Activated CD4-positive, CD25-positive, alpha-beta regulatory T cell treated with anti-CD3 and anti-CD28 coated beads, Interleukin-2, amount 50 U/mL, for 72 hours (primary cell): ENCODE data around the gene RTN4R.
"Not testable (repeated sequence)": the region's sequence is repeated elsewhere in the genome, so short reads cannot be mapped to it uniquely, and the experiment has no call there.

ENCODE experiments used
- DNase-seq: peaks from one replicate; pipeline ENCODE4 v3.0.0; 2021

Gene RTN4R

DNA sequence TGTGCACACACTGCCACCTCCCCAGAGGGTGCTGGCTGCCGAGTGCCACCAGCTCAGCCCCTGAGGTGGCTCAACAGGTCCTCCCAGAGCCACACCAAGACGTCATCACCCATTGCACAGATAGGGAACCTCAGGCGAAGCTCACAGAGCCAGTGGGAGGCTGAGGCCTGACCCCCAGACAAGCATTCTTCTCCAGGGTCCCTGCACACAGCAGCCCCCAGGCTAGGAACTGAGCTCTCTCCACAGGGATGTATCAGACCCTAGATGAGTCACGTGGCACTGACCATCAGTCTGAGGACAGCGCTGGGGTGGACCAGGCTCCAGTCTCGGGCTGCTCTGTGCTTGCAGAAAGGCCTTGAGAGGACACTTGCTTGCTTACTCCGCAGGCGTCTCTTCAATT, 1.6 kb upstream of the RTN4R start:
- not testable (repeated sequence) for DNase-seq

GRCh38 chr22:20269201-20269600, 1.1 kb upstream of the RTN4R start:
- DNase-seq, result not testable (repeated sequence)

- DNase-seq, result no peak
These were observed 458 bp downstream of the RTN4R start for GRCh38 chr22:20267441-20268278.

GRCh38 chr22:20266667-20267440, 1.3 kb downstream of the RTN4R start:
- not testable (repeated sequence) for DNase-seq

DNA sequence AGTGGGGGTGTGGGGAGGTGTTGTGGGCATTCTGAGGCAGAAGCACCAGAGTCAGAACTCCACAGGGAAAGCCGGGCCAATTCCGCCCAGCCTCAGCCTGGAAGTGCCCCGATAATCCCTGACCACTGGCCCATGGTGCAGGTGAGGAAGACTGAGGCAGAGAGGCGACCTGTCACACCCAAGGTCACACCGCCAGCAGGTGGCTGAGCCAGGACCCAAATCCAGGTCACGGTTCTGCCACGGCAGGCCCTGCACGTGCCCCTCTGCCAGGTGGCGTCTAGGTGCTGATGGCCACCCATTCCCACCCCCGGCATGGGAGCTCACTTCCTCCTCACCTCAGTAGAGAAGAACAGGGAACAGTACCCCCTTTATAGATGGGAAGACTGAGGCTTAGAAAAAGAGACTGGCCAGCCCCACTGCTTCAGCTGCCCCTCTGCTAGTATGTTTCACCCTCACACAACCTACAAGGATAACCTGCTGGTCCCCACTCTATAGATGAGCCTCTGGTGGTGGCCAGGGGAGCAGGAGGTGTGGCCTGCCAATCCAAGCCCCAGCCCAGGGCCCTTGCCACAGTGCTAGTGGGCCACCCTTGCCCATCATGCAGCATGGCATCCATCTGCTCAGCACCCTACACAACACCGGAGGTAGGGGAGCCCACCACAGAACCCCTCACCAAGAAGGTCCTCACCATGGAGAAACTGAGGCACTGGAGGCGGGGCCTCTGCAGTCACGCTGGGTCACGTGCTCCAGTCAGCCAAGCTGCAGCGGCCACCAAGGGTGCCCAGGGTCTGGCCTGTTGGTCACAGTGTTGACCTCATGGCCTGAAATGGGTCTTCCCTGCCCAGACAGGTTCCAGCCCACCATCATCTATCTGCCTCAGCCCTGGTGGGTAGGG, 2.1 kb downstream of the RTN4R start:
- DNase-seq, result not testable (repeated sequence)

DNA sequence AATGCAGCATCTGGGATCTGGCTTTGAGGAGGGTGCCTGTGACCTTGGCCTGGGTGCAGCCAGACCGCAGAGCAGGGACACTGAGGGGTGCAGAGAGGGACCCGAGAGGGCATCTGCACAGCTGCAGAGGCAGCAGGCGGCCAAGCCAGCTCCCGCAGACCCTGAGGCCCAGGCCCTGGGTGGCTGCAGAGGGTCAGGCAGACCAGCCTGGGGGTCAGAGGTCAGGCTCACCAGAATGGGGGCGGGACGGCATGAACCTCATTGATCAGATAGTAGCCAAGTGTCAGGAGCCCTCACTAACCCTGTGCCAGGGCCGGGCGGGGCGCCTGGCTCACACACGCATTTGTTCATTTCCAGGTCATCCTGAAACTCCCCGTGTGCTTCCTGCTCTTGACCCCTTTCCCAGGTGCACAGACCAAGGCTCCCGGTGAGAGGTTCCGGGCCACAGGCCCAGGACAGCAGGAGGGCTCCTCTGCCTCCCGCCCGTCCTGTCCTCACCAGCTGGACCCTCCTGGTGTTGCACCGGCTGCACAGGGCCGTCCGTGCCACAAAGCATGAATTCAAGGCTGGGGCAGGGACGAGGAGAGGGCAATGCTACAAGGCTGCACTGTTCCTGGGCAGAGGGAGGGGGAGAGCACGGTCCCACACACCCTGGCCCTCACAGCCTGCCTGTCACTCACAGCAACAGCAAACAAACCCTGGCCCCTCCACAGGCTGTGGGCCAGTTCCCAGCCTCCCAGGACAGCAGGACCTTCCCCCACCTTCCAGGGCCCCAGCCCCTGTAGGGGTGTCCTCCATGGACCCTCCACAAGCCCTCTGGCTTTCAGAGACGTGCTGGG, 3.3 kb downstream of the RTN4R start:
- no peak for DNase-seq

DNA sequence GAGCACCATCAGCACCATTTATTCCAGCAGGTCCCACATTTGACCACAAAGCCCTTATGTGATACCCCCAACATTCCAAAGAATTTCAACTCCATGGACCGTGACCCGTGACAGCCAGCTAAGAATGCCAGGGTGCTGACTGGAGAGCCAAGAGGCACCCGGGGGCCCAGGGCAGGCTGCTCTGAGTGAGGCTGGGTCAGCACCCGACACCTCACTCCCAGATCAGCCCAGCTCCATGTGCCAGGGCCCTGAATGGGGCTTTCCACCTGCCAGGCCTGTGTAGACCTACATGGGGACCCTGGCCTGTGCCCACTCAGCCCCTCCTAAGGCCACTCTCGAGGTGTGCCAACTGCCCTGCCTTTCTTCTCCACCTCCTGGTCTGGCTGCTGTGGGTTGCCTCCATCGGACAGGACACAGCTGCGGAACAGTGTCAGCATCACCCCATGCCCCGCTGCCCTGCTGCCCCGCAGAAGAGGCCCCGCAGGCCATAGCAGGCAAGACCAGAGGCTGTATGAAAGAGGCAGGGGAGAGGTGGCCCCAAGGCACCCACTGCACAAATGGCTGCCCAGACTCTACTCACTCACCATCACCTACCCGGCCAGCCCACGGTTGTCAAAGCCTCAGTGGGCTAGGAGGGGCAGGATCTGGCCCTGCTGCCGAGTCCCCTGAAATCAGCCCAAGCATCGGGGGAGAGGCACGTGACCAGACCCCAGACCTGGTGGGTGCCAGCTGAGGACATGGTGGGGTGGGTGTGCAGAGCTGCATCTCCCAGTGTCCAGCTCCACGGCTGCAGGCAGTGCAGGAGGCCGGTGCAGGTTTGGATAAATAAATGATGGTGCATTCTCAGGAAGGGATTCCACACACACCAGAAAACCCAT, 4.5 kb downstream of the RTN4R start:
- not testable (repeated sequence) for DNase-seq

DNA sequence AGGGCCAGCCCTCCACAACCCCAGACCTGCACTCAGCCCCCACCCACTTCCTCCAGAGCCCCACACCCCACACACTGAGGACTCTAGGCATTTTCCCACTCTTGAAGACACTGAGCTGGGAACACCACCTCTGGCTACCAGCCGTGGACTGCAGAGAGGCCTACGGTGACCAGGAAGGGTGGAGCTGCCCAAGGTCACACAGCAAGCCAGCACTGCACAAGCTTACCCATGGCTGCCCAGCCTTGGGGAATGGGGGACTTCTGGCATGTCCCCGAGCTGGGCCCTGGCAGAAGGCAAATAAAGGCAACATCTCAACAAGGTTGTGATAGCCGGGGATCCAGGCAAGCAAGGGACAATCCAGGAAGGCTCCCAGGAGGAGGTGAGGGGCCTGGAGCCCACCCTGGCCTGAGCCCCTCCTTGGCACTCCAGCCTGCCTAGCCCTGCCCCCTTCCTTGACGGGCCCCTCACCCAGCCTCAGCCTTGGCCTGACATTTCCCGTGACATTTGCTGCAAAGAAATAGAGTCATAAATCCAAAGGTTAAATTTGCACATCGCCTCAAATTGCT, 5.5 kb downstream of the RTN4R start:
- DNase-seq, result no peak

DNA sequence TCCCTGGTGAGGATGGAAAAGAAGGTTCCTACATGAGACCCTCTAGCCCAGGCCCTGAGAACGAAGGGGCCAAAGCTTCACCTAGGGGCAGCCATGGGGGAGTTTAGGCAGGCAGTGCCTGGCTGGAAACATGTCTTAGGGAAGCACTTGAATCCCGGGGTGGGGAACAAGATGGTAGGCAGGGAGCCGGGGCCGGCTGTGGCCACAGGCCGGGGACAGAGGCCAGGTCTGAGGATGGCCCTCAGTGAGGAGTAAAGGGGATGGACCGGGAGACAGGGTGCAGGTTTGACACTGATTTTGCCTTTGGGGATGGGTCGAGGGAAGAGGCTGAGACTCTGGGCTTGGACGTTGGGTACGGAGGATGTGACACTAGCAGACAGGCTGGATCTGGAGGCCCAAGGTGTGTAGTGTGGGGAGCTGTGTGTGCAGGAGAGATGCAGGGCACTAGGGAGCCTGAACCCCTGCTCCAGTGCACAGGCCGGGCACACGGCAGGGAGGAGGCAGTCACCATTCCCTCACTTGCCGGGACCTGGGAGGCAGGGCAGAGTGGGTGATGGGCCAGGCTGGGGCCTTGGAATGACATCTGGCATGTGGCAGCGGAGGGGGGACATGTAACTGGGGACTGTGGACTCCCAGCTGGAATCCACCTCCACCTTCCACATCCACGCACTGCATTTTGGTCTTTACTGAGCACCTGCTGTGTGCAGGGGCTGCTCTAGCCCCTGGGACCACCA, 6.1 kb downstream of the RTN4R start:
- no peak for DNase-seq

DNA sequence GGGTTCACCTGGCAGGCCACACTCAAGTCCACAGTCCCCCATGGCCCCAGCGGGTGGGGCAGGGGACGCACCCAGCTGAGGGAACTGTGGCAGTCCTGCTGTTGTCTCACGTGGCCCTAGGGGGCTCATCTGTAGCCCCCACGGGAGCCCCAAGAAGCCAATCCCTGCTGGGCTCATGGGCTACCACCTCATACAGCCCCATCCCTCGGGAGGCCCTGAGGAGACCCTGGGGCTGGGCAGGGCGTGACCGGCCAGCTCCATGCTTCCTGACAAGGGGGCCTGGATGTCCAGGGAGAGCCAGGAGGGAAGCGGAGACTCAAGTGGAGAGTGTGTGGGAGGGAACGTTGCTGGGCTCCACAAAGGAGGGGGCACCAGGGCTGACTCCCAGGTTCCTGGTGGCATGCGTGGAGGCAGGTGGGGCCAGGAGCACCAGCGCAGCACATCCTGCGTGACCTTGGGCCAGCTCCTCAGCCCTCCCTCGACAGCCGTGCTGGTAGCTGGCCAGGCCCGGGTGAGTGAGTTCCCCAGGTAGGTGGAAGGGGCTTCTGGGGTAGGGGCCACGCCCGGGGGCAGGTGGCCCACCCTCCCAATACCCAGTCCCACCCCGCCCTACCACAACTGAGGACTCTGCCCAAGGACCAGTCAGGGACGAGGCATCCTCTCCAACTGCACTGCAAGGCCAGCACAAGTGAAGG, 7.9 kb downstream of the RTN4R start:
- no peak for DNase-seq

DNA sequence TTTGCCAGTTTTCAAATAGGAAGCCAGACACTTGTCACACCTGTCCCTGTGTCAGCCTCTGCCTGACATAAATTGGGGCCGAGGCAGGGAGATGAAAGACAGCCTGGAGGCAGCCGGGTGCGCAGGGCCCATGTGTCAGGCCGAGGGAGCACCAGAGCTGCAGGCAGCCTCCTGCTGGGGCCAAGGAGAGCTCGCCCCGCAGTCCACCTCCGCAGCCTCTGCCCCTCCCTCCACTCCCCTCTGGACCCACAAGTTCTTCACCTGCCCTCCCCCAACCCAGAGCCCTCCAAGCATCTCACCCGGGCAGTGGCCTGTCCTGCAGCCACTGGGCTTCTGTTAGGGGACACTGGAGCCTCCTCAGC, 8.8 kb downstream of the RTN4R start:
- no peak for DNase-seq

GRCh38 chr22:20258584-20259326, 9.4 kb downstream of the RTN4R start:
- no peak for DNase-seq

GRCh38 chr22:20258021-20258299, 10.2 kb downstream of the RTN4R start:
- DNase-seq, result no peak

DNA sequence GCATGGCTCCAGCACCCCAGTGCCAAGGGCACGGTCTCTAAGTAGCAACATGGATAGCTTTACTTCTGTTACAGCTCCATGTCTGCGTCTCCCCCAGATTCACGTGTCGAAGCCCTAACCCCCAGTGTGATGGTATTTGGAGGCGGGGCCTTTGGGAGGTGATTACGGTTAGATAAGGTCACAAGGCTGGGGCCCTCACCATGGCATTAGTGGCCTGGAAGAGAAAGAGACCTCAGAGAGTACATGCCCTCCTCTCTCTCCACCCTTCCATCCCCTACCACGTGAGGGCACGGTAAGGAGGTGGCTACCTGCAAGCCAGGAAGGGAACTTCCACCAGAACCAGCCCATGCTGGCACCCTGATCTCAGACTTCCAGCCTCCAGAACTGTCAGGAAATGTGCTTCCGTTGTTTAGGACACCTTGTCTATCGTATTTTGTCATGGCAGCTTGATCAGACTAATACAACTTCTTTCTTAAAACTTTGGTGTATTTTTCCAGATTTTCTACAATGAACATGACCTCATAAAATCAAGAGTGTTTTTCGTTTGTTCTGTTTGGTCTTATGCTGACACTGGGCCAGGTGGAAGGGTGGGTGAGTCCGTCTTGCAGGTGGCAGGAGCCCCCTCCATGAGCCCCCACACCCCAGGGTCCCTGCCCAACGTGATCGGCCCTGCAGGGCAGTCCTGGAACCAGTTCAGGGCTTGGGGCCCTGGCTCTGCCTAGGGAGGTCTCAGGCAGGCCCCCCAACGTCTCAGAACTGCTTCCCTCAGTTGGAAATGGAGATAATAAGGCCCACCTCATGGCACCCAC, 10.7 kb downstream of the RTN4R start:
- DNase-seq, result no peak

DNA sequence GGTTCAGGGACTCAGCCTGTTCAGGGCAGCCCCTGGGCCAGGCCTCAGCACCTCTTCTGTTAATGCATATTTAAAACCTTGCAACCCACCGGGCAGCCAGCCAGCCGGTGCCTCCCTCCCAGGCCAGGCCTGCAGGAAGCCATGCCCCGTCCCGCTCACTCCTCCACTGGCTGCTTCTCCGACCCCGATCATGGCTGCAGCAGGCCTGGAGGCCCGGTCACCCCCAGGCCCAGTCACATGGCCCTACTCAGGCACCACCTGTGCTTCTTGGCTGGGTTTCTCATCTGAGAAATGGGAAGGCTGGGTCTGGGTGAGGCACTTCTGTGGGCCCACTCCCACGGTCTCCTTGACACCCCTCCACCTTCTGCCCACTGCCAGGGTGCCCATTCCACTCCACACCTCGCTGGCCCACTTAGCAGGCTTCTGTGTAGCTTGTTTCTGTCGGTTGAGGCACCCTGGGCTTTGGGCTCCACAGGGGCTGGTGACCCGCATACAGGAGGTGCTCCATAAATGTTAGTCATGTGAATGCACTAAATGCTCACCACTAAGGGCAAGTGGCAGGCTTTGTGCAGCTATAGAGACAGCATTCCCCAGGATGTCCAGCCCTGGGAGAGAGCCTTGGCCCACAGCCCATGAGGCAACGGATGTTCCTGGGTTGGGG, 11.4 kb downstream of the RTN4R start:
- no peak for DNase-seq

GRCh38 chr22:20256027-20256426, 12.1 kb downstream of the RTN4R start:
- DNase-seq, result no peak
